ENCODE measurements around the gene ANGPTL5.

GRCh38 chr11:101940901-101941520 is 24.7 kb upstream of the ANGPTL5 start:
- TF ChIP-seq CTCF (conservative IDR thresholded peaks at IDR 0.05; ENCODE audit: low read length), result no peak
- TF ChIP-seq EZH2phosphoT487 (IDR thresholded peaks at IDR 0.05; ENCODE audit: borderline replicate concordance, low read depth, low read length), result no peak

All from OCI-LY7 (cell line).